CD8-positive, alpha-beta memory T cell (primary cell): ENCODE measurements around the gene ATP8A2. TPM values are rescaled to one million over a fixed set of nuclear protein-coding genes. Genes with fewer than 3 reads are reported as not detected.
"Not testable (repeated sequence)": the region's sequence is repeated elsewhere in the genome, so short reads cannot be mapped to it uniquely, and the experiment has no call there.

Source experiments
- CTCF ChIA-PET: fragments of 350-600 bp; sonication (Branson Sonifier 250); formaldehyde crosslinking; loops from one replicate; lab custom pipeline; 2021; ENCODE audit warnings: antibody characterized with exemption; lab: Charles Lee
- POLR2A ChIA-PET: fragments of 350-600 bp; sonication (Branson Sonifier 250); formaldehyde crosslinking; loops from one replicate; lab custom pipeline; 2021; ENCODE audit warnings: antibody characterized with exemption; lab: Charles Lee
- DNase-seq, 5 donors: peaks; one replicate each; pipeline versions ENCODE4 v3.0.0 to v3.0.0-alpha.2; 2020 to 2022; ENCODE audit warnings: mixed read lengths in 1 of 5
- H3K27ac ChIP-seq: one replicate; pipeline ENCODE4 v1.7.0; 2013; ENCODE audit warnings: low read depth, mild to moderate bottlenecking, low read length, moderate library complexity
- H3K27me3 ChIP-seq: 2 replicates; pipeline ENCODE4 v1.7.0; 2013; ENCODE audit warnings: low read length, mild to moderate bottlenecking; ENCODE audit not compliant: insufficient read depth, poor library complexity, severe bottlenecking
- H3K36me3 ChIP-seq: 2 replicates; pipeline ENCODE4 v1.7.0; 2013; ENCODE audit warnings: mild to moderate bottlenecking, low read length, moderate library complexity; ENCODE audit not compliant: insufficient read depth
- H3K4me1 ChIP-seq: 2 replicates; pipeline ENCODE4 v1.7.0; 2013; ENCODE audit warnings: mild to moderate bottlenecking, low read length, moderate library complexity; ENCODE audit not compliant: insufficient read depth
- H3K4me3 ChIP-seq: 2 replicates; pipeline ENCODE4 v1.7.0; 2013; ENCODE audit warnings: mild to moderate bottlenecking, low read length
- H3K9me3 ChIP-seq: 2 replicates; pipeline ENCODE4 v1.7.0; 2013; ENCODE audit warnings: mild to moderate bottlenecking, low read length
- H3K27ac Mint-ChIP-seq, 8 donors: one replicate each; pipeline ENCODE4 v1.8.0; 2020 to 2021; ENCODE audit warnings: mixed read lengths in 8 of 8, mild to moderate bottlenecking in 6 of 8, inconsistent platforms in 3 of 8, moderate library complexity in 3 of 8
- H3K27me3 Mint-ChIP-seq, 2 donors: one replicate each; pipeline ENCODE4 v1.8.0; 2020 to 2021; ENCODE audit warnings: mixed read lengths in 2 of 2, mild to moderate bottlenecking in 1 of 2, moderate library complexity in 1 of 2
- H3K36me3 Mint-ChIP-seq, 3 donors: one replicate each; pipeline ENCODE4 v1.8.0; 2020 to 2021; ENCODE audit warnings: mixed read lengths in 3 of 3, inconsistent platforms in 1 of 3, mild to moderate bottlenecking in 1 of 3
- H3K4me1 Mint-ChIP-seq, 3 donors: one replicate each; pipeline ENCODE4 v1.8.0; 2020 to 2021; ENCODE audit warnings: mixed read lengths in 3 of 3, inconsistent platforms in 1 of 3, mild to moderate bottlenecking in 1 of 3
- H3K4me3 Mint-ChIP-seq, 7 donors: one replicate each; pipeline ENCODE4 v1.8.0; 2020 to 2021; ENCODE audit warnings: mixed read lengths in 7 of 7, mild to moderate bottlenecking in 6 of 7, moderate library complexity in 4 of 7, inconsistent platforms in 2 of 7
- H3K9me3 Mint-ChIP-seq, 5 donors: one replicate each; pipeline ENCODE4 v1.8.0; 2020 to 2022; ENCODE audit warnings: mixed read lengths in 5 of 5, mild to moderate bottlenecking in 3 of 5, moderate library complexity in 2 of 5, inconsistent platforms in 1 of 5
- polyA plus RNA-seq: library from polyadenylated mRNA; unstranded; fragments of 300-500 nt; fragmentation: Illumina TruSeq; gene quantifications from one replicate; pipeline ENCODE4 v1.2.3, GENCODE V29; 2021
- total RNA-seq, 2 experiments: library from RNA; stranded (reverse); gene quantifications; one replicate each; pipeline ENCODE4 v1.2.3, GENCODE V29; 2021

ATP8A2 gene
- total and polyA plus RNA-seq, 3 experiments from 2014 or later = 0.26 to 0.63 (median 0.58) TPM

DNA sequence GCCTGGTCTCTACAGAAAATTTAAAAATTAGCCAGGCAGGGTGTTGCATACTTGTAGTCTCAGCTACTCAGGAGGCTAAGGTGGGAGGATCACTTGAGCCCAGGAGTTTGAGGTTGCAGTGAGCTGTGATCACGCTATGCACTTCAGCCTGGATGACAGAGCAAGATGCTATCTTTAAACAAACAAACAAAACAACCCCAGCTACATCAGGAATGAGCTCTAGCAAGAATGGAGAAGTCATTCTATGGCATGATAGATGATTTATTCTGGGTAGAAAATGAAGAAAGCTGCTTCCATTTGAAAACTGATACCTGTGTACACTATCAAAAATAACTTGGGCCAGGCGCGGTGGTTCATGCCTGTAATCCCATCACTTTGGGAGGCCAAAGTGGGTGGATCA, 695.8 kb downstream of the ATP8A2 start:
- Histone ChIP-seq H3K4me1 (no peaks in the 10 kb centered on the region), H3K27me3 (no peaks in the 10 kb centered on the region), H3K9me3 (no peaks in the 10 kb centered on the region), H3K4me3 (no peak overlapping the region), H3K27ac (no peak overlapping the region), H3K36me3 (no peaks in the 10 kb centered on the region)
- Mint-ChIP-seq H3K27me3 (peaks cover 11 to 29% of the 10 kb centered on the region in 2 donors), H3K27ac (peak overlapping the region in 1 of 8 donors; percentile 68), H3K4me1 (no peaks in the 10 kb centered on the region), H3K36me3 (no peaks in the 10 kb centered on the region), H3K4me3 (no peak overlapping the region), H3K9me3 (no peaks in the 10 kb centered on the region)
- POLR2A ChIA-PET = no interaction called here
- CTCF ChIA-PET = interaction anchor here (1.1 to 1.6 kb wide), 3 partner anchors 9 to 493 kb away, joined by 3 to 4 read pairs (median 3); no protein-coding TSS in a partner anchor
- DNase-seq = no peak

DNA sequence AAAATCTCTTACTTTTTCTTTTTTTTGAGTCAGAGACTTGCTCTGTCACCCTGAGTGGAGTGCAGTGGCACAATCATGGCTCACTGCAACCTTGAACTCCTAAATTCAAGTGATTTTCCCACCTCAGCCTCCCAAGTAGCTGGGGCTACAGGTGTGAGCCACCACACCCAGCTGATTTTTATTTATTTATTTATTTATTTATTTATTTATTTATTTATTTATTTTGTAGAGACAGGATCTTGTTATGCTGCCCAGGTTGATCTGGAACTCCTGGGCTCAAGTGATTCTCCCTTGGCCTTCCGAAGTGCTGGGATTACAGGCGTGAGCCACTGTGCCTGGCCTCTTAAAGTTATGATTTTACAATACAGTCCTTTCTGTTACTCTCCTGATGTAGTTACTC, 696.6 kb downstream of the ATP8A2 start:
- H3K4me1 ChIP-seq, H3K9me3 ChIP-seq, H3K36me3 Mint-ChIP-seq, H3K4me1 Mint-ChIP-seq, H3K27ac ChIP-seq, H3K27ac Mint-ChIP-seq, H3K9me3 Mint-ChIP-seq, H3K36me3 ChIP-seq, DNase-seq, H3K27me3 ChIP-seq, H3K4me3 Mint-ChIP-seq, POLR2A ChIA-PET, H3K4me3 ChIP-seq: not testable (repeated sequence)
- H3K27me3 Mint-ChIP-seq = peaks cover 11 to 29% of the 10 kb centered on the region in 2 donors
- CTCF ChIA-PET = interaction anchor here (1.1 to 1.6 kb wide), 3 partner anchors 9 to 493 kb away, joined by 3 to 4 read pairs (median 3); no protein-coding TSS in a partner anchor

DNA sequence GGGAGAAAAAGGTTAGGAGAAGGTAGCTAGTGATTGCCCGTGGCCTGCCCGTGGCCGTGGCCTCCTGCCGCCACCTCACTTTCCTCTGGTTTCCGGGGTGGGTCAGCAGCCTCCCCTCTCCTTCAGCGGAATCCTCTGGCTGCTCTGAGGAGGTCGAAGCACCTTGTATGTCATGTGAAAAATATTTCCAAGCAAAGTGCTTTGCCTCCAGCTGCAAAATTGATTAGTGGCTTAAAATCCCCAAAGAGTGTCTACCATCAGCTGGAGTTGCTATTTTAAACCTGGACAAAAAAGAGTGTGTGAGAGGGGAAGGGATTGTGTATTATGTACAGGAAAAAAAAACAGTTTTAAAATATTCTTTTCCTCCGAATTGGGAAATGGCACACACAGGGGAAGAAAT, 697.9 kb downstream of the ATP8A2 start:
- H3K27me3 Mint-ChIP-seq = peaks cover 11 to 37% of the 10 kb centered on the region in 2 donors
- H3K9me3 ChIP-seq, H3K36me3 ChIP-seq, H3K4me3 ChIP-seq, POLR2A ChIA-PET, H3K27me3 ChIP-seq, H3K36me3 Mint-ChIP-seq, H3K4me3 Mint-ChIP-seq, H3K4me1 Mint-ChIP-seq, DNase-seq, CTCF ChIA-PET, H3K9me3 Mint-ChIP-seq, H3K27ac Mint-ChIP-seq, H3K4me1 ChIP-seq, H3K27ac ChIP-seq: not testable (repeated sequence)

DNA sequence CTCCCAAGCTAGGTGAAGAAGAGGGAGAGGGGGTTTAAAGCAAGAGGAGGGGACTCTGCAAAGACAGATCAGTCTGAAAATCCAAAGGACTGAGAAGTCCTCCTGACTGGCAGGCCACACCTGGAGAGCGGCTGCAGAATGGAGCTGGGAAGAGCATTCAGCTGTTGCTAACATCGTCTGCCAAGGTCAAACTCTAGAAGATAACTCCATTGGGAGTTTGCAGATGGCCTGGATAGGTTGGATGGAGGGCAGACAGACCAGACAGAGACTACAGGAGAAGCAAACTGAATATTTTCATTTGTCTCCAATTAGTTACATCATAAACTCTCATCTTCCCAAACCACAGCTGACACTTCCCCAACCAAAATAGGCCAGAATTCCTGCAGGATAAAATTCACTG, 699.9 kb downstream of the ATP8A2 start:
- H3K4me1 ChIP-seq = no peaks in the 10 kb centered on the region
- H3K36me3 ChIP-seq = no peaks in the 10 kb centered on the region
- H3K9me3 Mint-ChIP-seq = no peaks in the 10 kb centered on the region
- H3K36me3 Mint-ChIP-seq = no peaks in the 10 kb centered on the region
- DNase-seq = no peak
- no peaks in the 10 kb centered on the region for H3K9me3 ChIP-seq
- H3K27me3 ChIP-seq = no peaks in the 10 kb centered on the region
- H3K4me3 ChIP-seq = no peak overlapping the region
- ChIA-PET CTCF (interaction anchor here (1.6 kb wide), 1 partner anchor 242 kb away, joined by 4 read pairs; no protein-coding TSS in a partner anchor), POLR2A (no interaction called here)
- H3K27ac Mint-ChIP-seq = no peak overlapping the region
- peaks cover 14 to 56% of the 10 kb centered on the region in 2 donors for H3K27me3 Mint-ChIP-seq
- H3K27ac ChIP-seq = no peak overlapping the region
- H3K4me3 Mint-ChIP-seq = no peak overlapping the region
- no peaks in the 10 kb centered on the region for H3K4me1 Mint-ChIP-seq

DNA sequence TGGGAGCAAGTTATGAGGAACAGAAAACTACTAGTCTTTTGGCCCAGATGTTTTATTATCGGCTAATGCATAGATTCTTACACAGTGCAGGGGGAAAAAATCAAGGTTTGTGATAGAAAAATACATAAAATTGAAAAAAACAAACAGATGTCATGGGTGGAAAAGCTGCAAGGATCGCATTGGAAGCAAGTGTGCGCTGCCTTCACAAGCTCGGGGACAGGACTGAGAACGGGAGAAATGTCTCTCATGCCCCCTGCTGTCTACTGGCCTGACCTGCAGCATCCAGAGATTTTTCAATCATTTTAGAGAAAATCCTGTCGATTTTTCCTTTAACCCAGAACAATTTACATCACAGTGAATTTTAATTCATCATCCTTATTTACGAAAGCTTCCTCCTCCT, 700.6 kb downstream of the ATP8A2 start:
- H3K9me3 Mint-ChIP-seq, H3K4me1 Mint-ChIP-seq, POLR2A ChIA-PET, H3K27ac Mint-ChIP-seq, H3K27me3 ChIP-seq, H3K4me3 ChIP-seq, H3K27ac ChIP-seq, H3K9me3 ChIP-seq, H3K4me1 ChIP-seq, H3K36me3 ChIP-seq, H3K36me3 Mint-ChIP-seq, H3K4me3 Mint-ChIP-seq: not testable (repeated sequence)
- DNase-seq = peak in 1 of 5 donors; percentile 4
- peaks cover 14 to 62% of the 10 kb centered on the region in 2 donors for H3K27me3 Mint-ChIP-seq
- CTCF ChIA-PET = interaction anchor here (1.6 kb wide), 1 partner anchor 243 kb away, joined by 4 read pairs; no protein-coding TSS in a partner anchor

DNA sequence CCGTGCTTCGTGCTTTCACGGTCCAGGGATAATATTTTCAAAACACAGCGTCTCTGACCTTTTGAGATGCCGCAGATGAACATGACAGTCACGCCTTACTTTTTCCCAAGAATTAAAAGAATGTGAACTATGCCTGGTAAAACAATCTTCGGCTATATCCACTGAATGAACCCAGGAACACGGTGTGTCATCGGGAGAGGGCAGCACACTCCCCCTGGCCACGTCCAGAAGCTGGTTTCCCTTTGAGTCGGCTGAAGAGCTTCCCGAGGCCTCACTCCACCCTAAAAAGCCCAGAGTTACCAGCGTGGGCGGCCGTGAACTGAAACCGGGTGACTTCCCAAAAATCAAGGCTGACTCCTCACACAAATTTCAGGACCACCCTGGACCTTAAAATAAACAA, 702.9 kb downstream of the ATP8A2 start:
- H3K27me3 ChIP-seq = peaks cover under 1% of the 10 kb centered on the region
- DNase-seq = no peak
- Mint-ChIP-seq H3K4me1 (no peaks in the 10 kb centered on the region), H3K9me3 (no peaks in the 10 kb centered on the region), H3K4me3 (no peak overlapping the region), H3K36me3 (no peaks in the 10 kb centered on the region), H3K27me3 (peaks cover 14 to 51% of the 10 kb centered on the region in 2 donors), H3K27ac (no peak overlapping the region)
- H3K4me3 ChIP-seq = no peak overlapping the region
- no peak overlapping the region for H3K27ac ChIP-seq
- no peaks in the 10 kb centered on the region for H3K36me3 ChIP-seq
- H3K4me1 ChIP-seq = no peaks in the 10 kb centered on the region
- no peaks in the 10 kb centered on the region for H3K9me3 ChIP-seq
- ChIA-PET CTCF (interaction anchor here (0.9 kb wide), 1 partner anchor 500 kb away, joined by 3 read pairs; no protein-coding TSS in a partner anchor), POLR2A (no interaction called here)

Other genes with a start within 250 kb of the ATP8A2 start
- not detected for gene AMER2, start 199.7 kb upstream of the ATP8A2 start, total RNA-seq
- not detected for gene AMER2, start 199.7 kb upstream of the ATP8A2 start, polyA plus RNA-seq
- gene MTMR6, start 84.5 kb upstream of the ATP8A2 start, total RNA-seq = 10 to 100 TPM; 15.9 to 16.9 TPM
- 15.0 TPM for gene MTMR6, start 84.5 kb upstream of the ATP8A2 start, polyA plus RNA-seq
- 100 to 1,000 TPM; 123 to 124 TPM for gene NUP58, start 70.3 kb upstream of the ATP8A2 start, total RNA-seq
- gene NUP58, start 70.3 kb upstream of the ATP8A2 start, polyA plus RNA-seq = 14.5 TPM